AG09319 (cell line): Measurements from ENCODE around the gene DIPK2B.

ENCODE experiments used
- DNase-seq: peaks from one replicate; pipeline ENCODE4 v3.0.0-alpha.2; 2010; ENCODE audit warnings: low read depth; ENCODE audit errors: extremely low read depth
- CTCF ChIP-seq: IDR thresholded peaks from 2 replicates; pipeline ENCODE4 v1.5.1; 2011; ENCODE audit warnings: low read depth, mild to moderate bottlenecking, inconsistent platforms, low read length, moderate library complexity

The DIPK2B gene

GRCh38 chrX:45164021-45164621 lies 36.6 kb downstream of the DIPK2B start:
- TF ChIP-seq CTCF: no peak
- no peak for DNase-seq

DNA sequence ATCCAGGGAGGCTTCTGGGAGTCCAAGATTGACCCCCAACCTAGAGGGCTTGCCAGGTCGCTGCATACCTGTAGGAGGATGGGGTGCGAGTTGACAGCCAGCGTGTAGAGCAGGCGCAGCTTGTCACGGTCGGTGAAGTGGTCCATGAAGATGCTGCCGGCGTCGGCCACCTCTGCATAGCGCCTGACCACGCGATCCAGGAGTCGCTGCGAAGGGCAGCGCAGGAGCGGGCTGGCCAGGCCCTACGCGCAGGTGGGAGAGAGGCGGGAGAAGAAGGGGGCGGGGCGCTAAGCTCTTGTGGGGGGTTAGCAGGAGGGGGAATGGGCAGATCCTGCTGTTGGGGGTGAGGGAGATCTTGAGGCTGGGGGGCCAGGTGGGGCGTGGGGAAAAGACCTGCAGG lies 43.0 kb downstream of the DIPK2B start:
- TF ChIP-seq CTCF: no peak
- no peak for DNase-seq

GRCh38 chrX:45154462-45154861 lies 46.2 kb downstream of the DIPK2B start:
- no peak for DNase-seq
- no peak for TF ChIP-seq CTCF

- TF ChIP-seq CTCF: no peak
- no peak for DNase-seq
These were observed 46.7 kb downstream of the DIPK2B start for GRCh38 chrX:45154033-45154360.
